Smooth muscle cell (in vitro differentiated cells): ENCODE data around the gene FBLN2. TPM values are rescaled to one million over a fixed set of nuclear protein-coding genes. Genes with fewer than 3 reads are reported as not detected.
"Not testable (repeated sequence)": the region's sequence is repeated elsewhere in the genome, so short reads cannot be mapped to it uniquely, and the experiment has no call there.

Experiments used
- DNase-seq: peaks from one replicate; lab custom pipeline; 2025; ENCODE audit not compliant: unreplicated experiment; lab: John Stamatoyannopoulos, UW
- H2AFZ ChIP-seq: fragments of 200-600 bp; sonication (generic); 2 replicates; pipeline ENCODE4 v1.6.0; 2016; ENCODE audit warnings: antibody characterized with exemption, low read depth, mild to moderate bottlenecking
- H3F3A ChIP-seq: fragments of 200-600 bp; sonication (generic); 2 replicates; pipeline ENCODE4 v1.6.0; 2017; ENCODE audit warnings: antibody characterized with exemption, low read depth
- H3K27ac ChIP-seq: fragments of 200-600 bp; sonication (generic); 2 replicates; pipeline ENCODE4 v1.5.1; 2016; ENCODE audit warnings: low read depth, mild to moderate bottlenecking
- H3K27me3 ChIP-seq: fragments of 200-600 bp; sonication (generic); 2 replicates; pipeline ENCODE4 v1.6.1; 2016; ENCODE audit warnings: low read depth, mild to moderate bottlenecking
- H3K36me3 ChIP-seq: fragments of 200-600 bp; sonication (generic); 2 replicates; pipeline ENCODE4 v1.5.1; 2016; ENCODE audit warnings: low read depth
- H3K4me1 ChIP-seq: fragments of 200-600 bp; sonication (generic); 2 replicates; pipeline ENCODE4 v1.5.1; 2016; ENCODE audit warnings: low read depth
- H3K4me2 ChIP-seq: fragments of 200-600 bp; sonication (generic); 2 replicates; pipeline ENCODE4 v1.6.0; 2016; ENCODE audit warnings: mild to moderate bottlenecking
- H3K4me3 ChIP-seq: fragments of 200-600 bp; sonication (generic); 2 replicates; pipeline ENCODE4 v1.5.1; 2016; ENCODE audit warnings: mild to moderate bottlenecking
- H3K79me2 ChIP-seq: fragments of 200-600 bp; sonication (generic); 2 replicates; pipeline ENCODE4 v1.6.0; 2016; ENCODE audit warnings: low read depth, mild to moderate bottlenecking
- H3K9ac ChIP-seq: fragments of 200-600 bp; sonication (generic); 2 replicates; pipeline ENCODE4 v1.6.0; 2016; ENCODE audit warnings: low read depth
- H3K9me3 ChIP-seq: fragments of 200-600 bp; sonication (generic); replicated peaks from 2 replicates; pipeline ENCODE4 v1.5.1; 2016; ENCODE audit warnings: low read depth
- H4K20me1 ChIP-seq: fragments of 200-600 bp; sonication (generic); 2 replicates; pipeline ENCODE4 v1.6.0; 2016; ENCODE audit warnings: low read depth
- WGBS: methylation state at CpG from one replicate; pipeline ENCODE4 v1.1.7; 2016; ENCODE audit warnings: low lambda C conversion rate; 5-methylcytosine and 5-hydroxymethylcytosine counted together
- polyA plus RNA-seq: library from polyadenylated mRNA; unstranded; fragments of >200 nt; fragmentation: Nextera tagmentation; extraction: Ambion mirVana; gene quantifications from 2 replicates; pipeline ENCODE4 v1.2.1, GENCODE V29; 2016
- total RNA-seq: library from RNA; depleted of rRNA; stranded (reverse); fragments of >200 nt; gene quantifications from 2 replicates; pipeline ENCODE4 v1.2.3, GENCODE V29; 2014
- TF ChIP-seq, protein P1 (sequence below): fragments of 200-600 bp; sonication (generic); IDR thresholded peaks from 2 replicates; pipeline ENCODE4 v1.5.1; 2017; ENCODE audit warnings: borderline replicate concordance, mild to moderate bottlenecking, antibody characterized with exemption; ENCODE audit not compliant: insufficient read depth, poor library complexity, severe bottlenecking

Gene FBLN2
- total and polyA plus RNA-seq, 2 experiments from 2014 or later: 159 to 390 TPM

- TF ChIP-seq, protein P1, sequence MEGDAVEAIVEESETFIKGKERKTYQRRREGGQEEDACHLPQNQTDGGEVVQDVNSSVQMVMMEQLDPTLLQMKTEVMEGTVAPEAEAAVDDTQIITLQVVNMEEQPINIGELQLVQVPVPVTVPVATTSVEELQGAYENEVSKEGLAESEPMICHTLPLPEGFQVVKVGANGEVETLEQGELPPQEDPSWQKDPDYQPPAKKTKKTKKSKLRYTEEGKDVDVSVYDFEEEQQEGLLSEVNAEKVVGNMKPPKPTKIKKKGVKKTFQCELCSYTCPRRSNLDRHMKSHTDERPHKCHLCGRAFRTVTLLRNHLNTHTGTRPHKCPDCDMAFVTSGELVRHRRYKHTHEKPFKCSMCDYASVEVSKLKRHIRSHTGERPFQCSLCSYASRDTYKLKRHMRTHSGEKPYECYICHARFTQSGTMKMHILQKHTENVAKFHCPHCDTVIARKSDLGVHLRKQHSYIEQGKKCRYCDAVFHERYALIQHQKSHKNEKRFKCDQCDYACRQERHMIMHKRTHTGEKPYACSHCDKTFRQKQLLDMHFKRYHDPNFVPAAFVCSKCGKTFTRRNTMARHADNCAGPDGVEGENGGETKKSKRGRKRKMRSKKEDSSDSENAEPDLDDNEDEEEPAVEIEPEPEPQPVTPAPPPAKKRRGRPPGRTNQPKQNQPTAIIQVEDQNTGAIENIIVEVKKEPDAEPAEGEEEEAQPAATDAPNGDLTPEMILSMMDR: no peak
- 61% methylated on average over 6 of the region's 6 CpGs for WGBS
- Histone ChIP-seq H3K36me3 (no peaks in the 10 kb centered on the region), H3K4me1 (peaks cover 12% of the 10 kb centered on the region), H3K27ac (no peak overlapping the region), H3F3A (peaks cover 8% of the 10 kb centered on the region), H2AFZ (no peak overlapping the region), H3K4me3 (no peak overlapping the region), H3K4me2 (no peak overlapping the region), H3K27me3 (no peaks in the 10 kb centered on the region), H4K20me1 (no peaks in the 10 kb centered on the region), H3K9ac (no peak overlapping the region), H3K9me3 (no peaks in the 10 kb centered on the region), H3K79me2 (no peaks in the 10 kb centered on the region)
- DNase-seq: no peak
Measured at GRCh38 chr3:13521309-13521708, 27.6 kb upstream of the FBLN2 start.

GRCh38 chr3:13521749-13522148, 27.2 kb upstream of the FBLN2 start:
- not testable (repeated sequence) for H3K36me3 ChIP-seq, H3K9me3 ChIP-seq, H2AFZ ChIP-seq, H3K79me2 ChIP-seq, H3K27me3 ChIP-seq, H3K27ac ChIP-seq, H3K9ac ChIP-seq, H3K4me2 ChIP-seq, H4K20me1 ChIP-seq, H3K4me3 ChIP-seq, H3F3A ChIP-seq, DNase-seq
- H3K4me1 ChIP-seq: peaks cover 17% of the 10 kb centered on the region
- WGBS: 97% methylated on average over 2 of the region's 2 CpGs

GRCh38 chr3:13522236-13522635, 26.7 kb upstream of the FBLN2 start:
- H3K4me1 ChIP-seq: peaks cover 17% of the 10 kb centered on the region
- 94% methylated on average over 5 of the region's 5 CpGs for WGBS
- H3K9ac ChIP-seq: no peak overlapping the region
- no peak overlapping the region for H3K27ac ChIP-seq
- no peaks in the 10 kb centered on the region for H3K27me3 ChIP-seq
- no peak overlapping the region for H2AFZ ChIP-seq
- TF ChIP-seq, protein P1: no peak
- H3K4me3 ChIP-seq: no peak overlapping the region
- no peaks in the 10 kb centered on the region for H3K36me3 ChIP-seq
- H3K4me2 ChIP-seq: no peak overlapping the region
- H3F3A ChIP-seq: peaks cover 8% of the 10 kb centered on the region
- no peaks in the 10 kb centered on the region for H3K79me2 ChIP-seq
- no peaks in the 10 kb centered on the region for H4K20me1 ChIP-seq
- DNase-seq: no peak
- no peaks in the 10 kb centered on the region for H3K9me3 ChIP-seq

DNA sequence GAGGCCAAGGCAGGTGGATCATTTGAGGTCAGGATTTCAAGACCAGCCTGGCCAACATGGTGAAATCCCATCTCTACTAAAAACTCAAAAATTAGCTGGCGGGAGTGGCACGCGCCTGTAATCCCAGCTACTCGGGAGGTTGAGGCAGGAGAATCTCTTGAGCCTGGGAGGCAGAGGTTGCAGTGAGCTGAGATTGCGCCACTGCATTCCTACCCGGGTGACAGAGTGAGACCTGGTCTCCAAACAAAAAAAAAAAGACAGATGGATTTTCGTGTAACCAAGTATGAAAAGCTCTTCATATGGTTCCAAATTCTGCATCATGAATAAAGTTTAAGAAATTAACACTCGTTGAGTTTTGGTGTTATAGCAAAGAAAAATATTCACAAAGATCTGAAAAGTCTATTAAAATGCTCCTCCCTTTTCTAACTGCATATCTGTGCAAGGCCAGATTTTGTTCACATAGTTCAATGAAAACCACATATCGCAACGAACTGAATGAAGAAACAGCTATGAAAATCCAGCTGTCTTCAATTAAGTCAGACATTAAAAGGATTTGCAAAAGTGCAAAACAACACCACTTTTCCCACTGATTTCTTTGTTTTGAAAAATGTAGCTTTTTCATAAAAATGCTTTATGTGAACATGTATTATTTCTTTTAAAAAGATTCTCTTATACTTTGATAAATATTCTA, 23.8 kb upstream of the FBLN2 start:
- DNase-seq: no peak
- WGBS: 50% methylated on average over 10 of the region's 10 CpGs

More for the DNA sequence above, 23.8 kb upstream of the FBLN2 start:
- H2AFZ ChIP-seq: no peak overlapping the region
- no peak overlapping the region for H3K4me3 ChIP-seq
- peaks cover 17% of the 10 kb centered on the region for H3K4me1 ChIP-seq
- H3K4me2 ChIP-seq: peak overlapping the region; percentile 46
- peak overlapping the region; percentile 78 for H3K27ac ChIP-seq
- H4K20me1 ChIP-seq: no peaks in the 10 kb centered on the region
- no peaks in the 10 kb centered on the region for H3K27me3 ChIP-seq
- H3K79me2 ChIP-seq: no peaks in the 10 kb centered on the region
- peaks cover 8% of the 10 kb centered on the region for H3F3A ChIP-seq
- H3K36me3 ChIP-seq: no peaks in the 10 kb centered on the region
- TF ChIP-seq, protein P1: no peak
- no peak overlapping the region for H3K9ac ChIP-seq
- no peaks in the 10 kb centered on the region for H3K9me3 ChIP-seq
